SK-N-SH (cell line): ENCODE measurements around the gene OR2S2. TPM values are rescaled to one million over a fixed set of nuclear protein-coding genes. Genes with fewer than 3 reads are reported as not detected.

Source experiments
- CTCF ChIA-PET: fragments of 300-600, 350-600 bp; formaldehyde crosslinking; extraction: SDS; loops from one replicate; lab custom pipeline; 2021; lab: Yijun Ruan, JAX
- POLR2A ChIA-PET: fragments of 350-600 bp; sonication (Branson Sonifier 250); formaldehyde crosslinking; extraction: SDS; loops from one replicate; lab custom pipeline; 2020; ENCODE audit warnings: antibody characterized with exemption, inconsistent platforms; lab: Yijun Ruan, JAX
- DNase-seq: peaks from one replicate; pipeline ENCODE4 v3.0.0; 2012
- H2AFZ ChIP-seq: fragments of 200-600 bp; sonication (generic); 2 replicates; pipeline ENCODE4 v1.8.1; 2016; ENCODE audit warnings: antibody characterized with exemption, mild to moderate bottlenecking, low read depth
- H3F3A ChIP-seq: fragments of 200-600 bp; sonication (generic); replicated peaks from 2 replicates; pipeline ENCODE3; 2016; ENCODE audit warnings: antibody characterized with exemption, mild to moderate bottlenecking; ENCODE audit not compliant: insufficient read depth
- H3K27ac ChIP-seq, 2 experiments: fragments of 200-500 bp in 1 of 2; fragments of 200-600 bp in 1 of 2; sonication (Bioruptor generic) in 1 of 2; sonication (generic), shearing (Covaris generic) in 1 of 2; 2 replicates each; pipeline versions ENCODE4 v1.5.1 to v1.6.1; 2014 to 2016; ENCODE audit warnings: low read depth in 2 of 2, inconsistent platforms in 1 of 2, low read length in 1 of 2, mild to moderate bottlenecking in 1 of 2, mixed read lengths in 1 of 2
- H3K27me3 ChIP-seq: fragments of 200-600 bp; sonication (generic), shearing (Covaris generic); 2 replicates; pipeline ENCODE4 v1.6.1; 2016; ENCODE audit warnings: mixed run types; ENCODE audit not compliant: insufficient read depth
- H3K36me3 ChIP-seq, 2 experiments: fragments of 200-500 bp in 1 of 2; fragments of 200-600 bp in 1 of 2; sonication (Bioruptor generic) in 1 of 2; sonication (generic) in 1 of 2; replicated peaks in 1 of 2; 2 replicates each; pipeline versions ENCODE3 to v1.5.1; 2014 to 2016; ENCODE audit warnings: low read length in 1 of 2, mild to moderate bottlenecking in 1 of 2; ENCODE audit not compliant: insufficient read depth in 2 of 2, control insufficient read depth in 1 of 2
- H3K4me1 ChIP-seq, 2 experiments: fragments of 200-500 bp in 1 of 2; fragments of 200-600 bp in 1 of 2; sonication (Bioruptor generic) in 1 of 2; sonication (generic), shearing (Covaris generic) in 1 of 2; 2 replicates each; pipeline versions ENCODE4 v1.5.1 to v1.6.1; 2014 to 2016; ENCODE audit warnings: low read depth in 1 of 2, low read length in 1 of 2, mixed run types in 1 of 2; ENCODE audit not compliant: insufficient read depth in 2 of 2, control insufficient read depth in 1 of 2
- H3K4me2 ChIP-seq: fragments of 200-600 bp; sonication (generic), shearing (Covaris generic); 2 replicates; pipeline ENCODE4 v1.6.1; 2017; ENCODE audit warnings: mixed run types
- H3K4me3 ChIP-seq, 2 experiments: fragments of 200-500 bp in 1 of 2; fragments of 200-600 bp in 1 of 2; sonication (Bioruptor generic) in 1 of 2; sonication (generic), shearing (Covaris generic) in 1 of 2; 2 replicates each; pipeline versions ENCODE4 v1.5.1 to v1.8.1; 2014 to 2016; ENCODE audit warnings: low read depth in 2 of 2, inconsistent platforms in 1 of 2, low read length in 1 of 2, mild to moderate bottlenecking in 1 of 2, mixed read lengths in 1 of 2, moderate library complexity in 1 of 2
- H3K79me2 ChIP-seq: fragments of 200-600 bp; sonication (generic); 2 replicates; pipeline ENCODE4 v1.8.1; 2017; ENCODE audit warnings: mild to moderate bottlenecking; ENCODE audit not compliant: insufficient read depth
- H3K9ac ChIP-seq: fragments of 200-600 bp; sonication (generic); 2 replicates; pipeline ENCODE4 v1.6.1; 2017; ENCODE audit warnings: mixed run types
- H3K9me2 ChIP-seq: fragments of 200-600 bp; sonication (generic); 2 replicates; pipeline ENCODE4 v1.6.1; 2017; ENCODE audit warnings: mixed run types
- H3K9me3 ChIP-seq: fragments of 200-600 bp; sonication (generic); 2 replicates; pipeline ENCODE4 v1.6.1; 2017; ENCODE audit warnings: mixed run types, mild to moderate bottlenecking, moderate library complexity
- H4K20me1 ChIP-seq: fragments of 200-600 bp; sonication (generic); 2 replicates; pipeline ENCODE4 v1.6.1; 2017; ENCODE audit warnings: mild to moderate bottlenecking, mixed run types; ENCODE audit not compliant: insufficient read depth
- EZH2phosphoT487 ChIP-seq: fragments of 200-600 bp; sonication (generic); IDR thresholded peaks from 2 replicates; pipeline ENCODE4 v1.6.1; 2017; ENCODE audit warnings: low read depth, mixed run types, mild to moderate bottlenecking, antibody characterized with exemption, moderate library complexity, borderline replicate concordance
- FOXM1 ChIP-seq: IDR thresholded peaks from 2 replicates; pipeline ENCODE4 v1.4.0; 2012; ENCODE audit warnings: low read depth, mild to moderate bottlenecking
- GATA2 ChIP-seq: sonication (generic); formaldehyde crosslinking; IDR thresholded peaks from 2 replicates; pipeline ENCODE4 v1.5.0; 2020; ENCODE audit warnings: mild to moderate bottlenecking, missing genetic modification reagents
- MXI1 ChIP-seq: IDR thresholded peaks from 2 replicates; pipeline ENCODE4 v1.6.1; 2012; ENCODE audit warnings: mild to moderate bottlenecking, low read depth, low read length, improper control_type of control experiment
- POLR2AphosphoS5 ChIP-seq: IDR thresholded peaks from 2 replicates; pipeline ENCODE4 v1.6.1; 2012; ENCODE audit warnings: low read depth, low read length
- RCOR1 ChIP-seq: fragments of 150-350 bp; IDR thresholded peaks from 2 replicates; pipeline ENCODE4 v1.6.1; 2017; ENCODE audit warnings: antibody characterized with exemption, low read length
- RFX5 ChIP-seq: IDR thresholded peaks from 2 replicates; pipeline ENCODE4 v1.6.1; 2012; ENCODE audit warnings: mild to moderate bottlenecking, improper control_type of control experiment, low read length
- RXRA ChIP-seq: IDR thresholded peaks from 2 replicates; pipeline ENCODE4 v1.4.0; 2012; ENCODE audit warnings: low read depth, mild to moderate bottlenecking, borderline replicate concordance
- SMC3 ChIP-seq: IDR thresholded peaks from 2 replicates; pipeline ENCODE4 v1.6.1; 2012; ENCODE audit warnings: low read depth, low read length, improper control_type of control experiment
- TCF12 ChIP-seq: IDR thresholded peaks from 2 replicates; pipeline ENCODE4 v1.4.0; 2012
- YY1 ChIP-seq: IDR thresholded peaks from 2 replicates; pipeline ENCODE4 v1.4.0; 2012; ENCODE audit warnings: low read depth, mild to moderate bottlenecking
- WGBS: methylation state at CpG from one replicate; pipeline ENCODE4 v1.1.6; 2017; ENCODE audit warnings: low lambda C conversion rate; 5-methylcytosine and 5-hydroxymethylcytosine counted together
- polyA plus RNA-seq, 3 experiments: library from polyadenylated mRNA; depleted of rRNA; stranded (reverse); fragments of >200 nt; gene quantifications; 2 replicates each; pipeline ENCODE4 v1.2.3, GENCODE V29; 2012
- TF ChIP-seq, protein P1 (sequence below): IDR thresholded peaks from 2 replicates; pipeline ENCODE4; 2012
- TF ChIP-seq, protein P2 (sequence below): IDR thresholded peaks from 2 replicates; pipeline ENCODE4 v1.4.0; 2012; ENCODE audit warnings: low read depth
- TF ChIP-seq, protein P3 (sequence below): IDR thresholded peaks from 2 replicates; pipeline ENCODE4 v1.4.0; 2012; ENCODE audit warnings: low read depth, borderline replicate concordance

OR2S2 gene
- polyA plus RNA-seq, 1 of the 3 experiments (the other 2 are of a cell fraction) = not detected

DNA sequence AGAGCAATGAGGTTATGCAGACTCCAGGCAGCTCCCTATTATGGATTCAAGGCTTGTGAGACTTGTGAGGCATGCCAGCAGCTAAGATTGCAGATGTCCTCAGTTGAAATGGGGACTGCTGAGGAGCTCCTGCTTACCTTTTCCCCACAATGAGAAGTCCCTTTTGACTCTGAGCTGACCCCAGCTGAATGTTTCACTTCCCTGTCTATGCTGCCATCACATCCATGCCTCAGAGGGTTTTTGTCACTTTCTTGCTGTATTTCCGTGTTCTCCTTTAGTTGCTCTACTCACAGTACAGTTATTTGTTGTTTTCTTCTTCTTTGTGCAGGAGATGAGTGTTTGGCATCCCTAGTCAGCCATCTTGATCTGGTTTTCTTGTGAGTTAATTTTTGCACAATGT lies 18.8 kb upstream of the OR2S2 start:
- peaks cover 18% of the 10 kb centered on the region; the same call in 1 of the 2 replicates for H3K9me3 ChIP-seq
- no peak overlapping the region for H3K27ac ChIP-seq
- H3K27me3 ChIP-seq = no peaks in the 10 kb centered on the region
- ChIA-PET CTCF (interaction anchor here (1.4 to 1.6 kb wide), 3 partner anchors 22 to 32 kb away, joined by 3 to 8 read pairs (median 5); no protein-coding TSS in a partner anchor), POLR2A (no interaction called here)
- no peak overlapping the region for H3K4me2 ChIP-seq
- H3K9me2 ChIP-seq = no peaks in the 10 kb centered on the region
- WGBS = 45% methylated on average over 1 of the region's 1 CpG
- H3K9ac ChIP-seq = no peak overlapping the region
- no peak overlapping the region for H2AFZ ChIP-seq
- H3K4me3 ChIP-seq = no peak overlapping the region
- TF ChIP-seq, protein P1, sequence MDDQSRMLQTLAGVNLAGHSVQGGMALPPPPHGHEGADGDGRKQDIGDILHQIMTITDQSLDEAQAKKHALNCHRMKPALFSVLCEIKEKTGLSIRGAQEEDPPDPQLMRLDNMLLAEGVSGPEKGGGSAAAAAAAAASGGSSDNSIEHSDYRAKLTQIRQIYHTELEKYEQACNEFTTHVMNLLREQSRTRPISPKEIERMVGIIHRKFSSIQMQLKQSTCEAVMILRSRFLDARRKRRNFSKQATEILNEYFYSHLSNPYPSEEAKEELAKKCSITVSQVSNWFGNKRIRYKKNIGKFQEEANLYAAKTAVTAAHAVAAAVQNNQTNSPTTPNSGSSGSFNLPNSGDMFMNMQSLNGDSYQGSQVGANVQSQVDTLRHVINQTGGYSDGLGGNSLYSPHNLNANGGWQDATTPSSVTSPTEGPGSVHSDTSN = no peak
- TF ChIP-seq, protein P2, sequence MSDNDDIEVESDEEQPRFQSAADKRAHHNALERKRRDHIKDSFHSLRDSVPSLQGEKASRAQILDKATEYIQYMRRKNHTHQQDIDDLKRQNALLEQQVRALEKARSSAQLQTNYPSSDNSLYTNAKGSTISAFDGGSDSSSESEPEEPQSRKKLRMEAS = no peak
- no peak for TF ChIP-seq GATA2 (CRISPR knock-in tag)
- no peak for TF ChIP-seq RCOR1
- TF ChIP-seq, protein P3, sequence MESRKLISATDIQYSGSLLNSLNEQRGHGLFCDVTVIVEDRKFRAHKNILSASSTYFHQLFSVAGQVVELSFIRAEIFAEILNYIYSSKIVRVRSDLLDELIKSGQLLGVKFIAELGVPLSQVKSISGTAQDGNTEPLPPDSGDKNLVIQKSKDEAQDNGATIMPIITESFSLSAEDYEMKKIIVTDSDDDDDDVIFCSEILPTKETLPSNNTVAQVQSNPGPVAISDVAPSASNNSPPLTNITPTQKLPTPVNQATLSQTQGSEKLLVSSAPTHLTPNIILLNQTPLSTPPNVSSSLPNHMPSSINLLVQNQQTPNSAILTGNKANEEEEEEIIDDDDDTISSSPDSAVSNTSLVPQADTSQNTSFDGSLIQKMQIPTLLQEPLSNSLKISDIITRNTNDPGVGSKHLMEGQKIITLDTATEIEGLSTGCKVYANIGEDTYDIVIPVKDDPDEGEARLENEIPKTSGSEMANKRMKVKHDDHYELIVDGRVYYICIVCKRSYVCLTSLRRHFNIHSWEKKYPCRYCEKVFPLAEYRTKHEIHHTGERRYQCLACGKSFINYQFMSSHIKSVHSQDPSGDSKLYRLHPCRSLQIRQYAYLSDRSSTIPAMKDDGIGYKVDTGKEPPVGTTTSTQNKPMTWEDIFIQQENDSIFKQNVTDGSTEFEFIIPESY = no peak
- TF ChIP-seq RXRA = no peak
- TF ChIP-seq TCF12 = no peak
- TF ChIP-seq EZH2phosphoT487 = no peak
- no peak for TF ChIP-seq POLR2AphosphoS5
- no peaks in the 10 kb centered on the region for H4K20me1 ChIP-seq
- H3K36me3 ChIP-seq = no peaks in the 10 kb centered on the region
- no peak for DNase-seq
- H3K79me2 ChIP-seq = no peaks in the 10 kb centered on the region
- no peaks in the 10 kb centered on the region for H3F3A ChIP-seq
- H3K4me1 ChIP-seq = no peaks in the 10 kb centered on the region

DNA sequence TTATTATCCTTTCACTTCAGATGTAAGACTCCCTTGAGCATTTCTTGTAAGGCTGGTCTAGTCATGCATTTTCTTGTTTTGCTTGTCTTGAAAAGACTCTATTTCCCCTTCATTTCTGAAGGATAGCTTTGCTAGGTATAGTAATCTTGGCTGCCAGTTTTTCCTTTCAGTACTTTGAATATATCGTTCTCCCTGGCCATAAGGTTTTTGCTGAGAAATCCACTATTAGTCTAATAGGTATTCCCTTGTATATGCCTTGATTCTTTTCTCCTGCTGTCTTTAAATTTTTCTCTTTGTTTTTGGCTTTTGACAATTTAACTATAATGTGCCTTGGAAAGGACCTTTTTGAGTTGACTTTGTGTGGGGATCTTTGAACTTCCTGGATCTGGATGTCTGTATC lies 16.8 kb upstream of the OR2S2 start:
- Histone ChIP-seq H3F3A (no peaks in the 10 kb centered on the region), H3K79me2 (no peaks in the 10 kb centered on the region), H3K27ac (no peak overlapping the region), H3K9me2 (no peaks in the 10 kb centered on the region), H3K4me2 (no peak overlapping the region), H4K20me1 (no peaks in the 10 kb centered on the region), H3K27me3 (no peaks in the 10 kb centered on the region), H2AFZ (no peak overlapping the region), H3K9me3 (peaks cover 18% of the 10 kb centered on the region; the same call in 1 of the 2 replicates), H3K4me3 (no peak overlapping the region), H3K36me3 (no peaks in the 10 kb centered on the region), H3K9ac (no peak overlapping the region), H3K4me1 (no peaks in the 10 kb centered on the region)
- POLR2A ChIA-PET = no interaction called here
- 68% methylated on average over 1 of the region's 1 CpG for WGBS
- CTCF ChIA-PET = no interaction called here
- DNase-seq = no peak
- no peak for TF ChIP-seq YY1
- TF ChIP-seq SMC3 = no peak
- TF ChIP-seq, protein P2 = no peak
- no peak for TF ChIP-seq TCF12
- TF ChIP-seq MXI1 = no peak
- TF ChIP-seq GATA2 (CRISPR knock-in tag) = no peak
- TF ChIP-seq RFX5 = no peak
- TF ChIP-seq FOXM1 = no peak
